ENCODE data around the gene CXCR5.

Gene CXCR5

GRCh38 chr11:118915941-118916841 is 32.5 kb downstream of the CXCR5 start:
- Histone ChIP-seq H3K9ac (ENCODE audit: low read length) (peak overlapping the region; percentile 83), H3K27ac (ENCODE audit: low read depth, low read length) (peak overlapping the region; percentile 33; the same call in 1 of the 2 replicates), H3K4me1 (ENCODE audit: control insufficient read depth, insufficient read depth, low read length) (peaks cover 93% of the 10 kb centered on the region), H3K9me3 (ENCODE audit: control insufficient read depth, insufficient read depth, low read depth, low read length) (no peaks in the 10 kb centered on the region), H3K27me3 (ENCODE audit: control insufficient read depth, insufficient read depth, low read length) (no peaks in the 10 kb centered on the region; the same call in 1 of the 2 replicates), H3K4me3 (ENCODE audit: low read depth, low read length) (peak overlapping the region; percentile 51), H3K36me3 (ENCODE audit: control insufficient read depth, insufficient read depth, low read length) (no peaks in the 10 kb centered on the region)

DNA sequence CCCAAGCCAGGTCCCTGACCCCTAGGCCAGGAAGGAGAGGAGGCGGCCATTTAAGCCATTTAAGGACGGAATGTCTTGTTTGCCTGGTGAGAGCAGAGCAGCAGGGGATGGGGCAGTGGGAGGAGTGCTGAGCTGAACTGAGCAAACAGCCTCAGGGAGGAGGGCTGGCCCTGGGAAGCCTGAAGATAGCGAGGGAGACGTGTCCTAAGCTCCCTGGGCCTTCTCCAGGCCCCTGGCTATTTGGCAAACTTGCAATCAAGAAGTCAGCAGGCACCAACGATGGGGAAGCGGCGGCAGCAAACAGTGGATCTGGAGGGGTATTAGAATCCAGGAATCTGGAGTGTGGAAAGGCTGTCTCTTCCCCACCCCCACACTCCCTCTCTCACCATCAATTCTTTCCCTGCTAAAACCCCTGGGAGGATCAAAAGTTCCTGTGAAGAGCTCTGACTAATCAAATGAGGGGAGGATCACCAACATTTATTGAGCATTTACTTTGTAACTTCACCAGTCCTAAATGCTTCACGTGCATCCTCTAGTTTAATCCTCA is 33.2 kb downstream of the CXCR5 start:
- H3K4me1 ChIP-seq (ENCODE audit: control insufficient read depth, insufficient read depth, low read length), result peaks cover 95% of the 10 kb centered on the region
- H3K4me3 ChIP-seq (ENCODE audit: low read depth, low read length), result peak overlapping the region; percentile 51
- H3K36me3 ChIP-seq (ENCODE audit: control insufficient read depth, insufficient read depth, low read length), result no peaks in the 10 kb centered on the region
- H3K9ac ChIP-seq (ENCODE audit: low read length), result peak overlapping the region; percentile 83
- peak overlapping the region; percentile 73; the same call in 1 of the 2 replicates for H3K27ac ChIP-seq (ENCODE audit: low read depth, low read length)
- H3K27me3 ChIP-seq (ENCODE audit: control insufficient read depth, insufficient read depth, low read length), result no peaks in the 10 kb centered on the region; the same call in 1 of the 2 replicates
- H3K9me3 ChIP-seq (ENCODE audit: control insufficient read depth, insufficient read depth, low read depth, low read length), result no peaks in the 10 kb centered on the region

GRCh38 chr11:118917481-118918127 is 33.9 kb downstream of the CXCR5 start:
- Histone ChIP-seq H3K27me3 (ENCODE audit: control insufficient read depth, insufficient read depth, low read length) (no peaks in the 10 kb centered on the region; the same call in 1 of the 2 replicates), H3K36me3 (ENCODE audit: control insufficient read depth, insufficient read depth, low read length) (no peaks in the 10 kb centered on the region), H3K4me1 (ENCODE audit: control insufficient read depth, insufficient read depth, low read length) (peaks cover 94% of the 10 kb centered on the region), H3K27ac (ENCODE audit: low read depth, low read length) (peak overlapping the region; percentile 73), H3K9me3 (ENCODE audit: control insufficient read depth, insufficient read depth, low read depth, low read length) (no peaks in the 10 kb centered on the region), H3K4me3 (ENCODE audit: low read depth, low read length) (peak overlapping the region; percentile 51), H3K9ac (ENCODE audit: low read length) (peak overlapping the region; percentile 83)

GRCh38 chr11:118918128-118918685 is 34.5 kb downstream of the CXCR5 start:
- peak overlapping the region; percentile 83 for H3K9ac ChIP-seq (ENCODE audit: low read length)
- peaks cover 94% of the 10 kb centered on the region for H3K4me1 ChIP-seq (ENCODE audit: control insufficient read depth, insufficient read depth, low read length)
- peak overlapping the region; percentile 51 for H3K4me3 ChIP-seq (ENCODE audit: low read depth, low read length)
- H3K27me3 ChIP-seq (ENCODE audit: control insufficient read depth, insufficient read depth, low read length), result no peaks in the 10 kb centered on the region; the same call in 1 of the 2 replicates
- H3K27ac ChIP-seq (ENCODE audit: low read depth, low read length), result peak overlapping the region; percentile 73
- no peaks in the 10 kb centered on the region for H3K9me3 ChIP-seq (ENCODE audit: control insufficient read depth, insufficient read depth, low read depth, low read length)
- H3K36me3 ChIP-seq (ENCODE audit: control insufficient read depth, insufficient read depth, low read length), result no peaks in the 10 kb centered on the region

GRCh38 chr11:118918686-118919280 is 35.1 kb downstream of the CXCR5 start:
- no peaks in the 10 kb centered on the region for H3K9me3 ChIP-seq (ENCODE audit: control insufficient read depth, insufficient read depth, low read depth, low read length)
- no peaks in the 10 kb centered on the region for H3K36me3 ChIP-seq (ENCODE audit: control insufficient read depth, insufficient read depth, low read length)
- peak overlapping the region; percentile 83 for H3K9ac ChIP-seq (ENCODE audit: low read length)
- H3K27me3 ChIP-seq (ENCODE audit: control insufficient read depth, insufficient read depth, low read length), result no peaks in the 10 kb centered on the region; the same call in 1 of the 2 replicates
- H3K4me1 ChIP-seq (ENCODE audit: control insufficient read depth, insufficient read depth, low read length), result peaks cover 95% of the 10 kb centered on the region
- peak overlapping the region; percentile 92 for H3K4me3 ChIP-seq (ENCODE audit: low read depth, low read length)
- peak overlapping the region; percentile 78; the same call in 1 of the 2 replicates for H3K27ac ChIP-seq (ENCODE audit: low read depth, low read length)

- peak overlapping the region; percentile 92 for H3K4me3 ChIP-seq (ENCODE audit: low read depth, low read length)
- H3K9me3 ChIP-seq (ENCODE audit: control insufficient read depth, insufficient read depth, low read depth, low read length), result no peaks in the 10 kb centered on the region
- peak overlapping the region; percentile 82 for H3K9ac ChIP-seq (ENCODE audit: low read length)
- H3K27ac ChIP-seq (ENCODE audit: low read depth, low read length), result peak overlapping the region; percentile 64; the same call in 1 of the 2 replicates
- no peaks in the 10 kb centered on the region for H3K36me3 ChIP-seq (ENCODE audit: control insufficient read depth, insufficient read depth, low read length)
- H3K27me3 ChIP-seq (ENCODE audit: control insufficient read depth, insufficient read depth, low read length), result no peaks in the 10 kb centered on the region; the same call in 1 of the 2 replicates
- H3K4me1 ChIP-seq (ENCODE audit: control insufficient read depth, insufficient read depth, low read length), result peaks cover 82% of the 10 kb centered on the region
Measured at GRCh38 chr11:118921121-118921928, 37.6 kb downstream of the CXCR5 start.

- Histone ChIP-seq H3K27me3 (ENCODE audit: control insufficient read depth, insufficient read depth, low read length) (peaks cover 4% of the 10 kb centered on the region; the same call in 1 of the 2 replicates), H3K9me3 (ENCODE audit: control insufficient read depth, insufficient read depth, low read depth, low read length) (no peaks in the 10 kb centered on the region), H3K9ac (ENCODE audit: low read length) (peak overlapping the region; percentile 82), H3K36me3 (ENCODE audit: control insufficient read depth, insufficient read depth, low read length) (no peaks in the 10 kb centered on the region), H3K4me1 (ENCODE audit: control insufficient read depth, insufficient read depth, low read length) (peaks cover 75% of the 10 kb centered on the region), H3K27ac (ENCODE audit: low read depth, low read length) (peak overlapping the region; percentile 64; the same call in 1 of the 2 replicates), H3K4me3 (ENCODE audit: low read depth, low read length) (peak overlapping the region; percentile 92)
Measured at GRCh38 chr11:118921929-118922744, 38.4 kb downstream of the CXCR5 start.

- peaks cover 73% of the 10 kb centered on the region for H3K4me1 ChIP-seq (ENCODE audit: control insufficient read depth, insufficient read depth, low read length)
- peaks cover 8% of the 10 kb centered on the region; the same call in 1 of the 2 replicates for H3K27me3 ChIP-seq (ENCODE audit: control insufficient read depth, insufficient read depth, low read length)
- peak overlapping the region; percentile 92 for H3K4me3 ChIP-seq (ENCODE audit: low read depth, low read length)
- H3K27ac ChIP-seq (ENCODE audit: low read depth, low read length), result peak overlapping the region; percentile 35; the same call in 1 of the 2 replicates
- H3K36me3 ChIP-seq (ENCODE audit: control insufficient read depth, insufficient read depth, low read length), result no peaks in the 10 kb centered on the region
- H3K9ac ChIP-seq (ENCODE audit: low read length), result no peak overlapping the region
- H3K9me3 ChIP-seq (ENCODE audit: control insufficient read depth, insufficient read depth, low read depth, low read length), result no peaks in the 10 kb centered on the region
Measured at GRCh38 chr11:118922745-118923627, 39.3 kb downstream of the CXCR5 start.
